NOMO-1 treated with DMSO at 0.1 percent for 48 hours (cell line): ENCODE measurements around the gene KISS1R.

Source experiments
- DNase-seq: peaks from one replicate; lab custom pipeline; 2025; ENCODE audit not compliant: unreplicated experiment; lab: John Stamatoyannopoulos, UW

Gene KISS1R

GRCh38 chr19:934865-935479 lies 17.8 kb downstream of the KISS1R start:
- no peak for DNase-seq

DNA sequence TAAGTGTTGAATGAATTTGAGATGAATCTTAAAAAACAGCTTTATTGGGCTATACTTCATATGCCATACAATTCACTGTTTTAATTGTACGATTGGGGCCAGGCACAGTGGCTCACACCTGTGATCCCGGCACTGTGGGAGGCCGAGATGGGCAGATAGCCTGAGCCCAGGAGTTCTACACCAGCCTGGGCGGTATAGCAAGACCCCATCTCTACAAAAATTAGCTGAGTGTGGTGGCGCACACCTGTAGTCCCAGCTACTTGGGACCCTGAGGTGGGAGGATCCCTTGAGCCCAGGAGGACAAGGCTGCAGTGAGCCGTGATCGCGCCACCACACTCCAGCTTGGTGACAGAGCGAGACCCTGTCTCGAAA lies 19.0 kb downstream of the KISS1R start:
- no peak for DNase-seq

GRCh38 chr19:937259-937694 lies 20.1 kb downstream of the KISS1R start:
- no peak for DNase-seq

DNA sequence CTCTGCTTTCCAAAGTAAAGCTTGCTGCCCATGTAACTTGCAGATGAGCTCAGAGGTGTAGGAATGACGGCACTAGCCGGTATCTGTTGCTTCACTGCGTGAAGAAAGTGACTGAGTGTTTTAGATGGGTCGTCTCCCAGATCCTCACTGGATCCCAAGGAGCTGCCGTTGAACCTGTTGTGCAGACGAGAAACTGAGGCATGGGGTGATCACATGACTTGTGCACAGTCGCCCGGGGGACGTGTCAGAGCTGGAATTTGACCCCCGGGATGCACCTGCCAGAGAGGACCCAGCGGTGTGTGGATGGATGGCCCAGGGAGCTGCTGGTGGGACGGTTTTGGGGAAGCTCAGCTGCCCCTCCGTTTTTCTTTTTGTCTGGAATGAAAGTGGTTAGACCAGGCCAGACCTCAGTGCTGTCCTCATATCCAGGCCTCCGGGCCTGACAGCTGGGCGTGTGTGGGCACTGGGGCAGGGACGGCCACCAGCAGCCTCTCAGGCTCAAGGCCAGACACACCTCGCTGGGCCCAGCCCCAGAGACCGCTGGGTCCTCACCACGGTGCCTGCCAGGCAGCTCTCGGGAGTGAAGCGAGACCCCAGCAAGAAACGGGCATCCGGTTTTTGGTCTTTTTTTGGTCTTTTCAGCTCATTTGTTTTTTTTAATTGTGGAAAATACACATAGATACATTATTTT lies 21.2 kb downstream of the KISS1R start:
- DNase-seq = no peak

- no peak for DNase-seq
Measured at GRCh38 chr19:939439-939838, 22.3 kb downstream of the KISS1R start.

DNA sequence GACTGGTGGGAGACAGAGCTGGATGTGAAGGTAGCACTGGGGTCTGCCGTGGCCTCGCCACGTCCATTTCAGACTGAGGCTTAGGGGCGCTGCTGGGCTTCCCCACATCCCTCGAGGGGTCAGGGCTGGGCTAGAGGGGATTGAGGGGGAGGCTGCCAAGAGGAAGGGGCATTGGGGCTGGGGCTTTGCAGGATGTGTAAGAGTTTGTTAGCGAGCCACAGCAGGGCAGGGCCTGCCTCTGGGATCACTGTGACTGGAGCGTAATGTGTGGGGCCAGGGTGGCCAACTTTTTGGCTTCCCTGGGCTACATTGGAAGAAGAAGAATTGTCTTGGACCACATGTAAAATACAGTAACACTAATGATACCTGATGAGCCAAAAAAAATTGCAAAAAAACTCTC lies 22.8 kb downstream of the KISS1R start:
- no peak for DNase-seq

DNA sequence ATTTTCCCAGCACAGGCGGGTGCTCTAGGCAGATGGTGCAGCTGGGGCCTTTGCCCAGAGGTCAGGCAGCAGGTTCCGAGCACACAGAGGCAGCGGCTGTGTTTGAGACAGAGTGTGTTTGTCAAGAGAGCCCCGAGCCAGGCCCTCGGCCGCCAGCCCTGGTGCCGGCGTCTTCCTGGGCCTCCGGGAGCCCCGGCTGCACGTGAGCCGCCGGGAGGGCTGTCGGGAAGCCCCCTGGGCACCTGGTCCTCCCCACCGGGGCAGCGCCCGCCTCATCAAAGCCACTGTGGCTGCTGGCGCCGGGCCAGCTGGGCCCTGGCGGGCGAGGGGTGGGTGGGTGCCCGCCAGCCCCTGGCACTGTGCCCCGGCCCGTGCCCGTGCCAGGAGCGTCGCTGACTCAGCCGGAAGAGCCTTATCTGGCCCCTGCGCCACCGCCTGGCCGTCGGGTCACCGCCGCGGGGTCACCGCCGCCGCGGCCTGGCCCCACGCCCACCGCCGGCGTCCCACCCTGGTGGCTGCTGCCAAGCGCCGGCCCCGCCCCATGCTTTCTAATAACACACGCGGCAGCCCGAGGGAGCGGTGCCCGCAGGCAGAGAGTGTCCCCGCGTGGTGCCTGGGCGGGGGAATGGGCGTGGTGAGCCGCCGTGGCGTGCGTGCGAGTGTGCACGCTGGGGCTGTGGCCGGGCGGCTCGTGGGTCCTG lies 23.6 kb downstream of the KISS1R start:
- DNase-seq = no peak

DNA sequence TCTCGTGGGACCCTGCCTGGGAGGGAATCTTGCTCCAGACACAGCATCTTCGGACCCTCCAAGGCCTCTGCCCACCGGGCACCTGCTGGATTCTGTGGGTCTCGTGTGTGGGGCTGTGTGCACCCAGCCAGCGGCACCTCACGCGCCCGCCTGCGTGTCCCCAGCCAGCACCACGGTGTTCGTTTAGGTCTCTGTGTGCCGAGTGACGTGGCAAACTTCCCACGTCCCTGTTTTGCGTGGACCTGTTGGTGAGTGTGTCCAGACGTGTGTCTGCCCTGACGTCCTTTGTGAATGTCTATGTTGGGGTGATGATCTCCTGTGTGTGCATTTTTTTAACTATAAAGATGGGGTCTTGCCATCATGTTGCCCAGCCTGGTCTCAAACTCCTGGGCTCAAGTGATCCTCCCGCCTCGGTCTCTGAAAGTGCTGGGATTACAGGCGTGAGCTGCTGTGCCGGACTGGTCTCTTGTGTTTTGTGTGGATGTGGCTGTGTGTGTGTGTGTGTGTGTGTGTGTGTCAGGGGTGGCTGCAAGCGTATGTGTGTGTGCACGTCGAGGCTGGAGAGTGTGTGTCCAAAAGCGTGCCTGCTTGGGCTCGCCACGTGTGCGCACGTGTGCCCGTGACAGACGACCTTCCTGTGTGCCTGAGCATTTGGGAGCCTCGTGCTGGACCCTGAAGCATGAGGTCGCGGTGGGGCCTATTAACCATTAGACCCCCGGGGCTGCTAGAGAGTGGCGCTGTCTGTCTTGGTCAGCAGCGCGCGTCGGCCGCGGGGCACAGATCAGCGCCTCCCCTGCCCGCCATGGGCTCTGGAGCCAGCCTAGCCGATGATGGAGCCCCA lies 24.4 kb downstream of the KISS1R start:
- DNase-seq = no peak

- DNase-seq = no peak
Measured at GRCh38 chr19:942133-942645, 25.1 kb downstream of the KISS1R start.

- no peak for DNase-seq
Measured at GRCh38 chr19:943551-944170, 26.5 kb downstream of the KISS1R start.

- no peak for DNase-seq
Measured at GRCh38 chr19:944171-944567, 27.0 kb downstream of the KISS1R start.

- no peak for DNase-seq
Measured at GRCh38 chr19:944663-945241, 27.6 kb downstream of the KISS1R start.

GRCh38 chr19:945401-946252 lies 28.5 kb downstream of the KISS1R start:
- DNase-seq = no peak

- DNase-seq = no peak
Measured at GRCh38 chr19:947090-947706, 30.1 kb downstream of the KISS1R start.

DNA sequence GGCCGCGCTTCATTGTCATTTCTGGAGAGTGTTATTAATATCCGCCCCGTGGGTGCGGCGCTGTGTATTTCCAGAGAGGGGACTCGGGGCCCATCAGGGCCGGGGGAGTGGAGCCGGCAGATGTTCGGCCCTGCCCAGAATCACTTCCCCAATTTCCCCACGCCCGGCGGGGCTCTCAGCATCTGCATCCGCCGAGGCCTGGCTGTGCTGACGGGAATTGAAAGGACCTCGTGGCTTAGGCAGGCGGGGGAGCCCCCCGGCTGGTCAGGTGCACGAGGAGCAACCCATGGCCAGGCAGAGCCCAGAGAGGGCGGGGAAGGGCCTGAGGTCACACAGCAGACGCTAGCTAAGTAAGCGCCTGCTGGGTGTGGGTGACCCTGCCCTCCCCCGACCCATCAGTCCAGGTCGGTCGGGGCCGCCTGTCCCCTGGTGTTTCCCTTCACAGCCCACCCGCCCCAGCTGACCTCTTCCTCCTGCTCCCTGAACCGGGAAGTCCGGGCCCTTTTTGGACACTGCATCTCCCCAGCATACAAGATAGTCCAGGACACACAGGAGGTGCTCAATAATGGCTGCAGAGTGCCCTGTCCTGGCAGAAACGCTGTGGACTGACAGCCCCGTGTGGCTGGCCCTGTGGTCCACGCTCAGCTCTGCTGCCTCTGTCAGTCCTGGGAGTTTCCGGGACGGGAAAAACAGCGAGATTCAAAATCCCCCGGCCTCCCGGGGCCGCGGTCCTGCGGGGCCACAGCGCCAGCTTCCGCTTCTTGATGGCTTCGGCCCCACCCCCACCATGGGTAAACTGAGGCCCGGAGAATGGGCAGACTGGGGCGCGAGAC lies 30.8 kb downstream of the KISS1R start:
- peak; percentile 88 for DNase-seq

DNA sequence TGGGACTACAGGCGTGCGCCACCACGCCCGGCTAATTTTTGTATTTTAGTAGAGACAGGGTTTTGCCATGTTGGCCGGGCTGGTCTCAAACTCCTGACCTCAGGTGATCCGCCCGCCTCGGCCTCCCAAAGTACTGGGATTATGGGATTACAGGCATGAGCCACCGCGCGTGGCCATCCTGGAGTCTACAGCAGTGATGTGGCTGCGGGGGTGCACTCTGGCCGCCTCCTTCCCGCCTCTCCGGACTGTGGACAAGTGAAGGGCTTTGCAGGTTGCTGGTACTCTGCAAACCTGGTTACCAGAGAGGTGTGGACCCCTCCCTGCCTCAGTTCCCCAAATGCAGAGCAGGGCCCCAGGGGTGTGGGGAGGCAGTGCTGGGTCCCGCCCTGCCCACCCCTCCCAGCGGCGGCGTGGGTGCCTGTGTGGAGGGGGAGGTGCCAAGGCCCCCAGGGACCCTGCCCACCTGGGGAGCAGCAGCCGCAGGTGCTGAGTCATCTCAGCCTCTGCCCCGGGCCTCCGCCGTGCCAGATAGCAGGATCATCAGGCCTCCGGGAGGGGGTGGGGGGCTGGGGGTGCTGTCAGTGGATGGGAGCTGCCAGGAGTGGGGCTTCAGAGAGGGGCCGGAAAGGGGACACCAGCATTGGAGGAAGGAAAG lies 31.8 kb downstream of the KISS1R start:
- no peak for DNase-seq

GRCh38 chr19:950352-951066 lies 33.4 kb downstream of the KISS1R start:
- DNase-seq = no peak
